Liver (tissue), 9 donors: Measurements from ENCODE around the gene DSCAML1. TPM values are rescaled to one million over a fixed set of nuclear protein-coding genes. Genes with fewer than 3 reads are reported as not detected.

Experiments used
- DNase-seq: peaks from one replicate; pipeline ENCODE4 v3.0.0-alpha.2; 2017; ENCODE audit warnings: low spot score
- H3K27ac ChIP-seq, 2 donors: one replicate each; pipeline ENCODE4 v1.7.0; 2013; ENCODE audit warnings: inconsistent platforms in 2 of 2, low read length in 2 of 2, control low read depth in 1 of 2, low read depth in 1 of 2, mild to moderate bottlenecking in 1 of 2
- H3K27me3 ChIP-seq, 4 donors: one replicate each; pipeline versions ENCODE4 v1.6.1 to v1.7.0; 2013; ENCODE audit warnings: low read length in 3 of 4, inconsistent platforms in 1 of 4, mild to moderate bottlenecking in 1 of 4, moderate library complexity in 1 of 4; ENCODE audit not compliant: control insufficient read depth in 4 of 4, insufficient read depth in 4 of 4
- H3K36me3 ChIP-seq, 4 donors: one replicate each; pipeline versions ENCODE4 v1.6.1 to v1.7.0; 2013; ENCODE audit warnings: low read length in 3 of 4, mild to moderate bottlenecking in 3 of 4, low read depth in 1 of 4, moderate library complexity in 1 of 4; ENCODE audit not compliant: control insufficient read depth in 4 of 4, insufficient read depth in 3 of 4
- H3K4me1 ChIP-seq, 4 donors: one replicate each; pipeline versions ENCODE4 v1.6.1 to v1.7.0; 2013; ENCODE audit warnings: low read length in 3 of 4, mild to moderate bottlenecking in 3 of 4, moderate library complexity in 1 of 4; ENCODE audit not compliant: control insufficient read depth in 4 of 4, insufficient read depth in 4 of 4
- H3K4me3 ChIP-seq, 3 donors: one replicate each; pipeline versions ENCODE4 v1.6.1 to v1.7.0; 2013; ENCODE audit warnings: low read length in 3 of 3, control low read depth in 1 of 3, low read depth in 1 of 3, mild to moderate bottlenecking in 1 of 3
- H3K9ac ChIP-seq, 2 donors: one replicate each; pipeline ENCODE4 v1.7.0; 2013; ENCODE audit warnings: low read length in 2 of 2, mild to moderate bottlenecking in 2 of 2, moderate library complexity in 2 of 2, control low read depth in 1 of 2, low read depth in 1 of 2
- H3K9me3 ChIP-seq, 4 donors: one replicate each; pipeline versions ENCODE4 v1.6.1 to v1.7.0; 2013; ENCODE audit warnings: low read length in 3 of 4; ENCODE audit not compliant: control insufficient read depth in 4 of 4
- CTCF ChIP-seq: fragments of 150-350 bp; IDR thresholded peaks from 2 replicates; pipeline ENCODE4 v1.5.1; 2017; ENCODE audit warnings: improper control_type of control experiment, low read depth, low read length; ENCODE audit not compliant: missing input control
- EGR1 ChIP-seq, 2 donors: IDR thresholded peaks; 2 replicates each; pipeline ENCODE4 v1.6.1; 2016 to 2018; ENCODE audit warnings: antibody characterized with exemption in 2 of 2, low read depth in 2 of 2
- FOXA1 ChIP-seq: IDR thresholded peaks from 2 replicates; pipeline ENCODE4 v1.6.1; 2016; ENCODE audit warnings: antibody characterized with exemption
- GABPA ChIP-seq, 2 donors: IDR thresholded peaks in 1 of 2; conservative IDR thresholded peaks in 1 of 2; 2 replicates each; pipeline ENCODE4 v1.6.1; 2016; ENCODE audit warnings: antibody characterized with exemption in 2 of 2, mild to moderate bottlenecking in 1 of 2, moderate library complexity in 1 of 2
- HNF4A ChIP-seq, 2 donors: conservative IDR thresholded peaks; 2 replicates each; pipeline ENCODE4 v1.6.1; 2016; ENCODE audit warnings: antibody characterized with exemption in 2 of 2, mild to moderate bottlenecking in 2 of 2
- HNF4G ChIP-seq: IDR thresholded peaks from 2 replicates; pipeline ENCODE4 v1.6.1; 2016; ENCODE audit warnings: antibody characterized with exemption
- JUND ChIP-seq, 2 donors: IDR thresholded peaks; 2 replicates each; pipeline ENCODE4 v1.6.1; 2016; ENCODE audit warnings: antibody characterized with exemption in 2 of 2
- MAX ChIP-seq: IDR thresholded peaks from 2 replicates; pipeline ENCODE4 v1.6.1; 2016; ENCODE audit warnings: antibody characterized with exemption
- NR2F2 ChIP-seq: IDR thresholded peaks from 2 replicates; pipeline ENCODE4 v1.6.1; 2016; ENCODE audit warnings: antibody characterized with exemption
- RAD21 ChIP-seq, 2 donors: IDR thresholded peaks; 2 replicates each; pipeline ENCODE4 v1.6.1; 2016; ENCODE audit warnings: antibody characterized with exemption in 2 of 2, mild to moderate bottlenecking in 2 of 2
- REST ChIP-seq: IDR thresholded peaks from 2 replicates; pipeline ENCODE4 v1.6.1; 2016; ENCODE audit warnings: antibody characterized with exemption, mild to moderate bottlenecking
- RXRA ChIP-seq, 2 donors: IDR thresholded peaks; 2 replicates each; pipeline ENCODE4 v1.6.1; 2017 to 2018; ENCODE audit warnings: antibody characterized with exemption in 2 of 2, mild to moderate bottlenecking in 1 of 2
- SP1 ChIP-seq: IDR thresholded peaks from 2 replicates; pipeline ENCODE4 v1.6.1; 2018; ENCODE audit warnings: antibody characterized with exemption, mild to moderate bottlenecking
- TAF1 ChIP-seq: conservative IDR thresholded peaks from 2 replicates; pipeline ENCODE4 v1.6.1; 2016; ENCODE audit warnings: antibody characterized with exemption, mild to moderate bottlenecking
- YY1 ChIP-seq: IDR thresholded peaks from 2 replicates; pipeline ENCODE4 v1.6.1; 2016; ENCODE audit warnings: antibody characterized with exemption, mild to moderate bottlenecking
- ZBTB33 ChIP-seq: IDR thresholded peaks from 2 replicates; pipeline ENCODE4 v1.6.1; 2016; ENCODE audit warnings: antibody characterized with exemption
- WGBS: extraction: QIAGEN DNeasy Blood & Tissue Kit; methylation state at CpG from one replicate; pipeline ENCODE4 v1.1.7; 2013; 5-methylcytosine and 5-hydroxymethylcytosine counted together
- polyA plus RNA-seq, 2 donors: library from polyadenylated mRNA; stranded (reverse) in 1 of 2; unstranded in 1 of 2; fragments of 200-250 nt in 1 of 2; fragments of >200 nt in 1 of 2; fragmentation: Nextera tagmentation in 1 of 2; extraction: Ambion mirVana in 1 of 2; gene quantifications; one replicate each; pipeline versions ENCODE4 v1.2.1 to v1.2.3, GENCODE V29; 2013 to 2015
- total RNA-seq, 2 donors: library from RNA; depleted of rRNA; stranded (reverse); fragments of >200 nt; gene quantifications; one replicate each; pipeline ENCODE4 v1.2.3, GENCODE V29; 2014
- TF ChIP-seq, protein P1 (sequence below): IDR thresholded peaks from 2 replicates; pipeline ENCODE4 v1.6.1; 2016; ENCODE audit warnings: antibody characterized with exemption
- donor health status: healthy.
- donor health status: healthy.
- donor health status: healthy.
- donor health status: healthy.
- donor health status: healthy.

The DSCAML1 gene
- total and polyA plus RNA-seq, 4 donors: 0.07 to 0.42 (median 0.20) TPM

- H3K27ac ChIP-seq: peak overlapping the region in 1 of 2 donors; percentile 23
- WGBS: 11% methylated on average over 19 of the region's 19 CpGs
- no peaks in the 10 kb centered on the region for H3K27me3 ChIP-seq
- peak; percentile 100 for TF ChIP-seq CTCF
- TF ChIP-seq TAF1: no peak
- peak; percentile 84 to 90 for TF ChIP-seq RAD21 (IDR thresholded peaks at IDR 0.05)
- TF ChIP-seq MAX: no peak
- no peak for TF ChIP-seq REST
- no peak for TF ChIP-seq GABPA (IDR thresholded peaks at IDR 0.05 in 1 of 2, conservative IDR thresholded peaks at IDR 0.05 in 1 of 2)
- H3K4me3 ChIP-seq: no peak overlapping the region
- H3K4me1 ChIP-seq: peaks cover 0 to 8% (median 3%) of the 10 kb centered on the region in 4 donors
- H3K36me3 ChIP-seq: no peaks in the 10 kb centered on the region
- DNase-seq: peak; percentile 85
- H3K9ac ChIP-seq: no peak overlapping the region
- H3K9me3 ChIP-seq: no peaks in the 10 kb centered on the region
Observed at GRCh38 chr11:117817368-117818040, 20.5 kb upstream of the DSCAML1 start.

DNA sequence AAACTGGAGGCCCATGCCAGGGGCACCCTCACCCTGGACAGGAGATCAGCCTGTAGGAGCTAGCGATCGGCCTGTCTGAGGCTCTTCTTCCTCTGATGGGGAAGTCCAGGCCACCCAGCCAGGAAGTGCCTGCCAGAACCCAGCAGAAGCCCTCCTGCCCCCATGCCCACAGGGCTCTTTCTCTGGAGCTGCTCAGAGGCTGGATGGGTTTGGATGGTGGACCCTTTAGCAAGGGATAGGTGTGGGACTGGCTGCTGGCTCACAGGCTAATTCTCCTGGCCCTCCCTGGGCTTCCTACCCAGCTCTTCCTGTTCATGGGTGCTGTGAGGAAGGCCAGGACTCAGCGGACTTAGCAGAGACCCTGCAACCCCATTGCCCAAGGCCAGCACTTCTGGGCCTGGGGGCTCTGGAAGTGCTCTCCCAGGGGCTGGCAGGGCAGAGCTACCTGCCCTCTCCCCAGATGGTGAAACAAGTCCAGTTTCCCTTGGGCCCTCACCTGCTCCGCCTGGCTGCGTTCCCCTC lies 19.9 kb upstream of the DSCAML1 start:
- 88% methylated on average over 5 of the region's 5 CpGs for WGBS
- H3K9me3 ChIP-seq: no peaks in the 10 kb centered on the region
- no peaks in the 10 kb centered on the region for H3K27me3 ChIP-seq
- H3K4me3 ChIP-seq: no peak overlapping the region
- TF ChIP-seq RXRA (IDR thresholded peaks at IDR 0.05) (no peak), SP1 (no peak), TAF1 (no peak), ZBTB33 (no peak), CTCF (no peak), HNF4A (conservative IDR thresholded peaks at IDR 0.05) (no peak), NR2F2 (no peak), RAD21 (IDR thresholded peaks at IDR 0.05) (no peak), MAX (no peak), HNF4G (no peak), YY1 (no peak), FOXA1 (no peak), EGR1 (IDR thresholded peaks at IDR 0.05; ENCODE audit: low read depth in 2 of 2) (no peak), JUND (IDR thresholded peaks at IDR 0.05) (no peak), GABPA (IDR thresholded peaks at IDR 0.05 in 1 of 2, conservative IDR thresholded peaks at IDR 0.05 in 1 of 2) (no peak)
- TF ChIP-seq, protein P1, sequence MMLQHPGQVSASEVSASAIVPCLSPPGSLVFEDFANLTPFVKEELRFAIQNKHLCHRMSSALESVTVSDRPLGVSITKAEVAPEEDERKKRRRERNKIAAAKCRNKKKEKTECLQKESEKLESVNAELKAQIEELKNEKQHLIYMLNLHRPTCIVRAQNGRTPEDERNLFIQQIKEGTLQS: no peak
- no peak overlapping the region for H3K27ac ChIP-seq
- no peak for DNase-seq
- peaks cover 0 to 8% (median 3%) of the 10 kb centered on the region in 4 donors for H3K4me1 ChIP-seq
- H3K9ac ChIP-seq: no peak overlapping the region
- H3K36me3 ChIP-seq: no peaks in the 10 kb centered on the region
